ENCODE measurements around the gene CDH15.
"Not testable (repeated sequence)": the region's sequence is repeated elsewhere in the genome, so short reads cannot be mapped to it uniquely, and the experiment has no call there.

Gene CDH15

GRCh38 chr16:89183463-89183862, 11.9 kb downstream of the CDH15 start:
- TF ChIP-seq, protein P1, sequence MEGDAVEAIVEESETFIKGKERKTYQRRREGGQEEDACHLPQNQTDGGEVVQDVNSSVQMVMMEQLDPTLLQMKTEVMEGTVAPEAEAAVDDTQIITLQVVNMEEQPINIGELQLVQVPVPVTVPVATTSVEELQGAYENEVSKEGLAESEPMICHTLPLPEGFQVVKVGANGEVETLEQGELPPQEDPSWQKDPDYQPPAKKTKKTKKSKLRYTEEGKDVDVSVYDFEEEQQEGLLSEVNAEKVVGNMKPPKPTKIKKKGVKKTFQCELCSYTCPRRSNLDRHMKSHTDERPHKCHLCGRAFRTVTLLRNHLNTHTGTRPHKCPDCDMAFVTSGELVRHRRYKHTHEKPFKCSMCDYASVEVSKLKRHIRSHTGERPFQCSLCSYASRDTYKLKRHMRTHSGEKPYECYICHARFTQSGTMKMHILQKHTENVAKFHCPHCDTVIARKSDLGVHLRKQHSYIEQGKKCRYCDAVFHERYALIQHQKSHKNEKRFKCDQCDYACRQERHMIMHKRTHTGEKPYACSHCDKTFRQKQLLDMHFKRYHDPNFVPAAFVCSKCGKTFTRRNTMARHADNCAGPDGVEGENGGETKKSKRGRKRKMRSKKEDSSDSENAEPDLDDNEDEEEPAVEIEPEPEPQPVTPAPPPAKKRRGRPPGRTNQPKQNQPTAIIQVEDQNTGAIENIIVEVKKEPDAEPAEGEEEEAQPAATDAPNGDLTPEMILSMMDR (IDR thresholded peaks at IDR 0.05; ENCODE audit: extremely low read depth, insufficient read depth, missing control alignments) = no peak
- in situ Hi-C loops (cut with MboI; ENCODE audit: low pct_unique_long_range_greater_than_20kb, low sequenced_read_pairs, unreplicated experiment) = no loop called here
- no peak for DNase-seq (ENCODE audit: low spot score)

- in situ Hi-C loops (cut with MboI; ENCODE audit: low pct_unique_long_range_greater_than_20kb, low sequenced_read_pairs, unreplicated experiment) = no loop called here
- TF ChIP-seq, protein P1 (IDR thresholded peaks at IDR 0.05; ENCODE audit: extremely low read depth, insufficient read depth, missing control alignments) = no peak
- no peak for DNase-seq (ENCODE audit: low spot score)
These were observed 12.6 kb downstream of the CDH15 start for GRCh38 chr16:89183975-89184676.

DNA sequence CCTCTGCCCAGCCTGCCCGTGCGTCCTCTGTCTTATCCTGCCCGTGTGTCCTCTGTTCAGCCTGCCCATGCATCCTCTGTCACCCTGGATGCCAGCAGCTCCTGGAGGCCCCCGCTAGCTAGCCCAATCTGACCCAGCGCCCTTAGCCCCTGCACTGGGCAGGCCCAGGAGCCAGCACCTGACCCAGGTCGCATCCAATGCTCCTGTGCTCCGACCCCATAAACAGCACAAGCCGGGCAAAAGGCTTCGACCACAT, 13.1 kb downstream of the CDH15 start:
- TF ChIP-seq, protein P1 (IDR thresholded peaks at IDR 0.05; ENCODE audit: extremely low read depth, insufficient read depth, missing control alignments) = no peak

DNA sequence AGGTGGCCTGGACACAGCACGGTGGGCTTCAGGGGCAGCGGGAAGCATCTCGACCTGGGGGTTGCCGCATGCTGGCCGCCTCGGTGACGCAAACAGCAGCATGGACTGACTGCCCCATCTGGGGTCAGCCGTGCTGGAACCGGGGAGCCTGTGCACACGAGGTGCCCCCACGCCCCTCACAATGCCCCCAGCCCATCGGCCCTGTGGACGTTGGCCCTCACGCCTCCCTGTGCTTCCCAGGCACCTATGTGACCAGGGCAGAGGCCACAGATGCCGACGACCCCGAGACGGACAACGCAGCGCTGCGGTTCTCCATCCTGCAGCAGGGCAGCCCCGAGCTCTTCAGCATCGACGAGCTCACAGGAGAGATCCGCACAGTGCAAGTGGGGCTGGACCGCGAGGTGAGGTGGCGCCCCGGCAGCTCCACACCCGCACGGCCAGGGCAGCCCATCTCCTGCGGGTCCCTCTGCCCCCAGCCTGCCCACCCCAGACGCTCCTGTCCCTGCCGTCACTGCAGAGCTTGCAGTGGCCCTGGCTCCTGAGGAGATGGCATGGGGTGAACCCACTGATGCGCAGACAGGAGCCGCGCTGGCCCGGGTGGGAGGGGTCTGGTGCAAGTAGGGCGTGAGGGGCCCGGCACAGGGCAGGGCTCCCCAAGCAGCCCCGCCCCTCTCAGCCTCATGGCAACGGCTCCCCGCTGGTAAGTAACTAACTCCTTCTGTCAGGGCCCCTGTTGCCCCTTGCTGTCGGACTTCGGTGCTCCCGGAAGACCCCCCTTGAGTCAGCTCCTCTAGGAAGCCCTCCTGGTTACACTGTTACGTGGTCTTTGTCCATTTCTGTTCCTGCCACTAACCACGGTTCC, 13.6 kb downstream of the CDH15 start:
- TF ChIP-seq, protein P1 (IDR thresholded peaks at IDR 0.05; ENCODE audit: extremely low read depth, insufficient read depth, missing control alignments) = no peak
- no peak for DNase-seq (ENCODE audit: low spot score)
- in situ Hi-C loops (cut with MboI; ENCODE audit: low pct_unique_long_range_greater_than_20kb, low sequenced_read_pairs, unreplicated experiment) = no loop called here

More for the DNA sequence above, 13.1 kb downstream of the CDH15 start:
- no peak for DNase-seq (ENCODE audit: low spot score)
- in situ Hi-C loops (cut with MboI; ENCODE audit: low pct_unique_long_range_greater_than_20kb, low sequenced_read_pairs, unreplicated experiment) = no loop called here

DNA sequence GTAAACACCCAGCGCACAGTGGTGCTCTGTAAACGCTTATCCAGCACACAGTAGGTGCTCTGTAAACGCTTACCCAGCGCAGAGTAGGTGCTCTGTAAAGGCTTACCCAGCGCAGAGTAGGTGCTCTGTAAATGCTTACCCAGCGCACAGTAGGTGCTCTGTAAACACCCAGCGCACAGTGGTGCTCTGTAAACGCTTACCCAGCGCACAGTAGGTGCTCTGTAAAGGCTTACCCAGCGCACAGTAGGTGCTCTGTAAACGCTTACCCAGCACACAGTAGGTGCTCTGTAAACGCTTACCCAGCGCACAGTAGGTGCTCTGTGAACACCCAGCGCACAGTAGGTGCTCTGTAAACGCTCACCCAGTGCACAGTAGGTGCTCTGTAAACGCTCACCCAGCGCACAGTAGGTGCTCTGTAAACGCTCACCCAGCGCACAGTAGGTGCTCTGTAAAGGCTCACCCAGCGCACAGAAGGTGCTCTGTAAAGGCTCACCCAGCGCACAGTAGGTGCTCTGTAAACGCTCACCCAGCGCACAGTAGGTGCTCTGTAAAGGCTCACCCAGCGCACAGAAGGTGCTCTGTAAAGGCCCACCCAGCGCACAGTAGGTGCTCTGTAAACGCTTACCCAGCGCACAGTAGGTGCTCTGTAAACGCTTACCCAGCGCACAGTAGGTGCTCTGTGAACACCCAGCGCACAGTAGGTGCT, 14.5 kb downstream of the CDH15 start:
- in situ Hi-C loops (cut with MboI; ENCODE audit: low pct_unique_long_range_greater_than_20kb, low sequenced_read_pairs, unreplicated experiment); DNase-seq (ENCODE audit: low spot score): not testable (repeated sequence)

GRCh38 chr16:89186593-89187031, 15.1 kb downstream of the CDH15 start:
- DNase-seq (ENCODE audit: low spot score); in situ Hi-C loops (cut with MboI; ENCODE audit: low pct_unique_long_range_greater_than_20kb, low sequenced_read_pairs, unreplicated experiment): not testable (repeated sequence)

DNA sequence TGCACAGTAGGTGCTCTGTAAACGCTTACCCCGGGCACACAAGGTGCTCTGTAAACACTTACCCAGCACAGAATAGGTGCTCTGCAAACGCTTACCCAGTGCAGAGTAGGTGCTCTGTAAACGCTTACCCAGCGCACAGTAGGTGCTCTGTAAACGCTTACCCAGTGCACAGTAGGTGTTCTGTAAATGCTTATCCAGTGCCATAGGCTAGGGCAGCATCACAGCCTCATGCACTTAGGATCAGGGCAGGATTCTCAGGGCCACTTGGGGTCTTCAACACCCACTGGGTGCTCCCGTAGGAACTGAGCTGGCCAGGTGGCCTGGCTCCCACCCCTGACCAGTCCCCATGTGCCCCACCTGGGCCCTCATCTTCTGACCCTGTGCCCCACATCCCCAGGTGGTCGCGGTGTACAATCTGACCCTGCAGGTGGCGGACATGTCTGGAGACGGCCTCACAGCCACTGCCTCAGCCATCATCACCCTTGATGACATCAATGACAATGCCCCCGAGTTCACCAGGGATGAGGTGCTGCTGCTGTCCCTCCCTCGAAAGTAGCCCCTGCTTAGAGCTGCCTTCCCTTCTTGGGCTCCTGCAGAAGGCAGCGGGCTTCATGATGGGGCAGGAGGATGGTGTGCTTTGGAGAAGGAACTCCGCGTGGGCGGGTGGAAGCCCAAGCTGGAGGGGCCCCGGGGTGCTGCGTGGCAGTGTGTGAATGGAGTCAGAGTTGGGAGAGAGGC, 15.7 kb downstream of the CDH15 start:
- TF ChIP-seq, protein P1 (IDR thresholded peaks at IDR 0.05; ENCODE audit: extremely low read depth, insufficient read depth, missing control alignments) = peak; percentile 2
- DNase-seq (ENCODE audit: low spot score) = no peak
- in situ Hi-C loops (cut with MboI; ENCODE audit: low pct_unique_long_range_greater_than_20kb, low sequenced_read_pairs, unreplicated experiment) = no loop called here

Measured in GM13977 (cell line).